Epithelial cell of esophagus (primary cell): ENCODE measurements around the gene COG3.

Experiments
- DNase-seq: peaks from one replicate; pipeline ENCODE4 v3.0.0; 2010; ENCODE audit warnings: low read depth
- H3K4me3 ChIP-seq: 2 replicates; pipeline ENCODE4 v1.5.1; 2011; ENCODE audit warnings: mild to moderate bottlenecking, low read length, control low read depth
- TF ChIP-seq, protein P1 (sequence below): IDR thresholded peaks from 2 replicates; pipeline ENCODE4 v1.5.1; 2011; ENCODE audit warnings: low read depth, mild to moderate bottlenecking, low read length, control low read depth, inconsistent platforms; ENCODE audit not compliant: insufficient read depth; ENCODE audit errors: missing control alignments

The COG3 gene

DNA sequence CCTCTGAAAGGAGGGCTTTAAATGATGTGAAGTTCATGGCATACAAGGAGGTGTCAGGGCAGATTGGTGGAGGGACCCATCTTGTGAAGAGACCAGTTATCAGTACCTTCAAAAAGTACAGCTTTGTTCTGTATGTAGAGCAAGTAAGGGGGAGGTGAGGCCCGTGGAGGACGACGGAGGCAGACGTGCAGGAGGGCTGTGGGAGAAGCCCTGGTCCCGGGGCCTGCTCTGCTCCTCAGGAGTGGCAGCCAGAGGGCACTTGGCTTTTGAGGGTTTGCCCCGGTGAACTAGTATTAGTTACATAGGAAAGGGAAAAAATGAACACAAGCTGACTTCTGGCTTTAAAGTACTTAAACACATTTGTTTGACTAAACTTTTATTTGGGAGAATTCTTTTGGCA is 42.1 kb downstream of the COG3 start:
- no peak for DNase-seq
- no peak overlapping the region for H3K4me3 ChIP-seq
- TF ChIP-seq, protein P1, sequence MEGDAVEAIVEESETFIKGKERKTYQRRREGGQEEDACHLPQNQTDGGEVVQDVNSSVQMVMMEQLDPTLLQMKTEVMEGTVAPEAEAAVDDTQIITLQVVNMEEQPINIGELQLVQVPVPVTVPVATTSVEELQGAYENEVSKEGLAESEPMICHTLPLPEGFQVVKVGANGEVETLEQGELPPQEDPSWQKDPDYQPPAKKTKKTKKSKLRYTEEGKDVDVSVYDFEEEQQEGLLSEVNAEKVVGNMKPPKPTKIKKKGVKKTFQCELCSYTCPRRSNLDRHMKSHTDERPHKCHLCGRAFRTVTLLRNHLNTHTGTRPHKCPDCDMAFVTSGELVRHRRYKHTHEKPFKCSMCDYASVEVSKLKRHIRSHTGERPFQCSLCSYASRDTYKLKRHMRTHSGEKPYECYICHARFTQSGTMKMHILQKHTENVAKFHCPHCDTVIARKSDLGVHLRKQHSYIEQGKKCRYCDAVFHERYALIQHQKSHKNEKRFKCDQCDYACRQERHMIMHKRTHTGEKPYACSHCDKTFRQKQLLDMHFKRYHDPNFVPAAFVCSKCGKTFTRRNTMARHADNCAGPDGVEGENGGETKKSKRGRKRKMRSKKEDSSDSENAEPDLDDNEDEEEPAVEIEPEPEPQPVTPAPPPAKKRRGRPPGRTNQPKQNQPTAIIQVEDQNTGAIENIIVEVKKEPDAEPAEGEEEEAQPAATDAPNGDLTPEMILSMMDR, result no peak

DNA sequence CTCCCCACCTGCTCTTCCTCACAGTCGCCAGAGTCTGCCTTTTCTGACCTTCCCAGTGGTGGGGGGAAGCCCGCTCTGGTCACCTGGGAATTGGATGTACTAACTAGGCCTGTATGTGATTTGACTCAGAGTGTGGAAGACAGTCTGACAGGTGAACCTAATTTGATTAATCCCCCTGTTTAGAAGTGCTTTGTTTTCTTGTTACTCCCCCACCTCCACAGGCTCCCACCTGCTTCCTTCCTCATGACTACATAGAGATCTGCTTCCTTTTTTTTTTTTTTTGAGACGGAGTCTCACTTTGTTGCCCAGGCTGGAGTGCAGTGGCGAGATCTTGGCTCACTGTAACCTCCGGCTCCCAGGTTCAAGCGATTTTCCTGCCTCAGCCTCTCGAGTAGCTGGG is 44.0 kb downstream of the COG3 start:
- no peak overlapping the region for H3K4me3 ChIP-seq
- TF ChIP-seq, protein P1, result no peak
- no peak for DNase-seq

DNA sequence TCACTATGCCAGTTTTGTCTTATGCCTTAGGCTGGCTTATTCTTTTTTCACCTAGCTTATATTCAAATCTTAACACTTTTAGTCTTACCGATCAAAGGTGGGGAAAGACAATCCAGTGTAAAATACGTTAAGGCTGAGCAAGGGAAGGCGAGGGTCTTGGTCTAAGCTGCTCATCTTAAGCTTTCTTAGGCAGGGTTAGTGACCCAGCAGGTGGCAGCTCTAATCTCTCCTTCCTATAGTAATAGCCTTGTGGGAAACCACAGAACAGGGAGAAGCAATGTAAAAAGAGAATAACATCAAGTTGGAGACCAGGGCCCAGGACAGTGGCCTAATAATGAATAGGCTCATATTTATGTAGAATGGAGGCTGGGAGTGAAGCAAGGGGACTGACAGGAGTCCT is 45.9 kb downstream of the COG3 start:
- TF ChIP-seq, protein P1, result no peak
- DNase-seq, result no peak
- no peak overlapping the region for H3K4me3 ChIP-seq

DNA sequence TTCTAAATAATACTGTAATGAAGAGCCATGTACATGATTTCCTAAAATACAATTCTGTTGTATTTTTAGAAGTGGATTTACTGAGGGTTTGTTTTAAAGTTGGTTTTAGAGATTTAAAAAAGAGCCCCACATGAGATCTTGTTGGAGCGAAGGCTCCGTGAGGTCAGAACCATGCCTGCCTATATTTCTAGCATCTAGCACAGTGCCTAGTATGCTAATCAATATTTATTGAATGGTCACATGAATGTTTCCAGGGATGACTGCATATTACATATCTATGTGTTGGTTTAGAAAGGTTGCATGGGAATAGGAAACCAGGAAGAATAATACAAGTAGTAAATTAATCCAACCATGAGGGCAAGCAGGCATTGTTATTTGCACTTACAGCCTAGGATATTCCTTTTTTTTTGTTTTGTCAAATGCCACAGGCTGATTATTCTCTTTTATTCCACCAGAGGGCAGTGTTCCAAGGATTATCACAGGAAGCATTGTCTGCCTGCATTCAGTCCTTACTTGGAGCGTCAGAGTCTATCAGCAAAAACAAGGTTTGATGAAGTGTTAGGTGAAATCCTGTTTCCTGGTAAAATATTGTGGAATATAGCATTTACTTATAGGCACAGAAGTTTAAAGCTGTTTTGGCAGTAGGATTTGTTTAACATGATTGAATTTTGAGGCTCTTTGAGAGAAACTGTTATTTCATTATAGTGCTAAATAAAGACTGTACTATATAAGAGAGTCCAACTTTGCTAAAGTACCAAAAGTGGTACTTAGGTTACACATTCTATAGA is 46.8 kb downstream of the COG3 start:
- DNase-seq, result peak; percentile 80
- no peak overlapping the region for H3K4me3 ChIP-seq
- TF ChIP-seq, protein P1, result peak; percentile 81

DNA sequence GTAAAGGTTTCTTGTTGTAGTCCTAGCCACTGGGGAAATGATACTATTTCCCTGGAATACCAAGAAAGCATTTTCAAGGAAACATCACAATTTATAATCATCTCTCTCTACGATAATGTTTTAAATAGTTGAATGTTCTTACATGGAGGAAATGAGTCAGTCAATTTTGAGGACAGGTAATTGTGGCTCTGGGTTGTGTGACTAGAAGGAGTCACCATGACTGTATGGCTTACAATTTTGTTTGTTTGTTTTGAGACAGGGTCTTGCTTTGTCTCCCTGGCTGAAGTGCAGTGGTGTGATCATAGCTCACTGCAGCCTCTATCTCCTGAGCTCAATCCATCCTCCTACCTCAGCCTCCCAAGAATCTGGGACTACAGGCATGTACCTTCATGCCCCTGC is 47.4 kb downstream of the COG3 start:
- peak; percentile 74 for DNase-seq
- TF ChIP-seq, protein P1, result no peak

DNA sequence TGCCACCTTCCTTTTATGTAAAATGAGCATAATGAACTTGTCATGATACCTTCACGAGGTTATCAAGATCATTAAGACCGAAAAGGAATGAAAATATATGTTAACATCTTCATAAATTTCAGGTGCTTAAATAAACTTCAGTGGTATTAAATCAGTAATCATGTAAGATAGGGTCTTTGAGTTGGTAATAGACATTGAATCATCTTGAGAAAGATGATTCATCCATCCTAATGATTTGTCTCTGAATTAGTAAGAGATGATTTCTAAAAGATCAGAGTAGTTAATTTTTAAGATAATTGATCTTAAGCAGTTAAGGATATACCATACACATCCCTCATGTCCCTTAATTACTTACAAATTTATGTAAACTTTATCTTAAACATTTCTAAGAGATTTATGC is 52.0 kb downstream of the COG3 start:
- TF ChIP-seq, protein P1, result no peak

More for the DNA sequence above, 47.4 kb downstream of the COG3 start:
- no peak overlapping the region for H3K4me3 ChIP-seq

More for the DNA sequence above, 52.0 kb downstream of the COG3 start:
- no peak for DNase-seq
- H3K4me3 ChIP-seq, result no peak overlapping the region
